NCI-H128 (cell line): Measurements from ENCODE around the gene RASD2.

Source experiments
- DNase-seq: peaks from one replicate; lab custom pipeline; 2025; ENCODE audit not compliant: unreplicated experiment; lab: John Stamatoyannopoulos, UW

Gene RASD2

GRCh38 chr22:35599364-35599763, 58.7 kb downstream of the RASD2 start:
- no peak for DNase-seq

- no peak for DNase-seq
Measured at GRCh38 chr22:35600476-35600875, 59.8 kb downstream of the RASD2 start.

GRCh38 chr22:35601013-35601580, 60.5 kb downstream of the RASD2 start:
- no peak for DNase-seq

- DNase-seq = no peak
Measured at GRCh38 chr22:35601743-35602615, 61.3 kb downstream of the RASD2 start.
